Activated CD8-positive, alpha-beta memory T cell treated with anti-CD3 and anti-CD28 coated beads, Interleukin-2, amount 10 ng/mL, durations not matched to agents 7 days and 5 days (primary cell): Measurements from ENCODE around the gene NRK. TPM values are rescaled to one million over a fixed set of nuclear protein-coding genes. Genes with fewer than 3 reads are reported as not detected.
"Not testable (repeated sequence)": the region's sequence is repeated elsewhere in the genome, so short reads cannot be mapped to it uniquely, and the experiment has no call there.

Experiments
- ATAC-seq: fragments of 150-1000 bp; cut with Tn5 transposase; one replicate; pipeline ENCODE4 v1.10.0; 2021; ENCODE audit warnings: moderate library complexity
- CTCF ChIA-PET: fragments of 350-600 bp; sonication (Branson Sonifier 250); formaldehyde crosslinking; loops from one replicate; lab custom pipeline; 2021; ENCODE audit warnings: antibody characterized with exemption; lab: Charles Lee
- DNase-seq: peaks from one replicate; pipeline ENCODE4 v3.0.0-alpha.2; 2020
- H3K27ac Mint-ChIP-seq: one replicate; pipeline ENCODE4 v1.8.0; 2021; ENCODE audit warnings: mild to moderate bottlenecking, mixed read lengths
- H3K27me3 Mint-ChIP-seq: one replicate; pipeline ENCODE4 v1.8.0; 2021; ENCODE audit warnings: mixed read lengths
- H3K36me3 Mint-ChIP-seq: one replicate; pipeline ENCODE4 v1.8.0; 2021; ENCODE audit warnings: mild to moderate bottlenecking, mixed read lengths
- H3K4me1 Mint-ChIP-seq: one replicate; pipeline ENCODE4 v1.8.0; 2021; ENCODE audit warnings: mixed read lengths
- H3K4me3 Mint-ChIP-seq: one replicate; pipeline ENCODE4 v1.8.0; 2021; ENCODE audit warnings: mild to moderate bottlenecking, moderate library complexity, mixed read lengths
- H3K9me3 Mint-ChIP-seq: one replicate; pipeline ENCODE4 v1.8.0; 2022; ENCODE audit warnings: low read depth, mixed read lengths
- total RNA-seq, 2 experiments: library from RNA; stranded (reverse); gene quantifications; one replicate each; pipeline ENCODE4 v1.2.3, GENCODE V29; 2021

The NRK gene
- total RNA-seq, 2 experiments from 2014 or later: not detected

GRCh38 chrX:105850100-105850499, 27.8 kb downstream of the NRK start:
- H3K4me3 Mint-ChIP-seq, CTCF ChIA-PET, H3K36me3 Mint-ChIP-seq, H3K9me3 Mint-ChIP-seq, H3K4me1 Mint-ChIP-seq, H3K27me3 Mint-ChIP-seq, ATAC-seq, H3K27ac Mint-ChIP-seq, DNase-seq: not testable (repeated sequence)

GRCh38 chrX:105865709-105866108, 43.4 kb downstream of the NRK start:
- Mint-ChIP-seq H3K9me3 (no peaks in the 10 kb centered on the region), H3K27me3 (no peaks in the 10 kb centered on the region), H3K4me3 (no peak overlapping the region), H3K36me3 (no peaks in the 10 kb centered on the region), H3K4me1 (no peaks in the 10 kb centered on the region), H3K27ac (no peak overlapping the region)
- no peak for DNase-seq
- no peak for ATAC-seq
- CTCF ChIA-PET: no interaction called here

- no peak for ATAC-seq
- H3K27me3 Mint-ChIP-seq: no peaks in the 10 kb centered on the region
- CTCF ChIA-PET: no interaction called here
- H3K9me3 Mint-ChIP-seq: no peaks in the 10 kb centered on the region
- no peak overlapping the region for H3K4me3 Mint-ChIP-seq
- DNase-seq: no peak
- no peaks in the 10 kb centered on the region for H3K4me1 Mint-ChIP-seq
- H3K27ac Mint-ChIP-seq: no peak overlapping the region
- no peaks in the 10 kb centered on the region for H3K36me3 Mint-ChIP-seq
Measured at GRCh38 chrX:105869701-105870100, 47.4 kb downstream of the NRK start.

GRCh38 chrX:105870445-105870844, 48.1 kb downstream of the NRK start:
- no peak overlapping the region for H3K27ac Mint-ChIP-seq
- DNase-seq: no peak
- no peaks in the 10 kb centered on the region for H3K36me3 Mint-ChIP-seq
- CTCF ChIA-PET: no interaction called here
- ATAC-seq: no peak
- no peaks in the 10 kb centered on the region for H3K9me3 Mint-ChIP-seq
- no peaks in the 10 kb centered on the region for H3K4me1 Mint-ChIP-seq
- H3K4me3 Mint-ChIP-seq: no peak overlapping the region
- no peaks in the 10 kb centered on the region for H3K27me3 Mint-ChIP-seq

GRCh38 chrX:105872941-105873340, 50.6 kb downstream of the NRK start:
- DNase-seq (no peak), ATAC-seq (no peak)
- Mint-ChIP-seq H3K27ac (no peak overlapping the region), H3K27me3 (no peaks in the 10 kb centered on the region), H3K4me3 (no peak overlapping the region), H3K4me1 (no peaks in the 10 kb centered on the region), H3K9me3 (no peaks in the 10 kb centered on the region), H3K36me3 (no peaks in the 10 kb centered on the region)
- CTCF ChIA-PET: no interaction called here

- Mint-ChIP-seq H3K36me3 (no peaks in the 10 kb centered on the region), H3K4me1 (no peaks in the 10 kb centered on the region), H3K27me3 (no peaks in the 10 kb centered on the region), H3K4me3 (no peak overlapping the region), H3K9me3 (no peaks in the 10 kb centered on the region), H3K27ac (no peak overlapping the region)
- DNase-seq (no peak), ATAC-seq (no peak)
- CTCF ChIA-PET: no interaction called here
Measured at GRCh38 chrX:105874790-105875189, 52.5 kb downstream of the NRK start.

- no peak for DNase-seq
- Mint-ChIP-seq H3K9me3 (no peaks in the 10 kb centered on the region), H3K4me1 (no peaks in the 10 kb centered on the region), H3K4me3 (no peak overlapping the region), H3K27ac (no peak overlapping the region), H3K36me3 (no peaks in the 10 kb centered on the region), H3K27me3 (no peaks in the 10 kb centered on the region)
- ATAC-seq: no peak
- CTCF ChIA-PET: no interaction called here
Measured at GRCh38 chrX:105876658-105877057, 54.3 kb downstream of the NRK start.

GRCh38 chrX:105880491-105880890, 58.2 kb downstream of the NRK start:
- Mint-ChIP-seq H3K27ac (no peak overlapping the region), H3K4me3 (no peak overlapping the region), H3K36me3 (no peaks in the 10 kb centered on the region), H3K9me3 (no peaks in the 10 kb centered on the region), H3K27me3 (no peaks in the 10 kb centered on the region), H3K4me1 (no peaks in the 10 kb centered on the region)
- ATAC-seq: no peak
- no peak for DNase-seq
- CTCF ChIA-PET: no interaction called here

- CTCF ChIA-PET: no interaction called here
- DNase-seq (no peak), ATAC-seq (no peak)
- Mint-ChIP-seq H3K27me3 (no peaks in the 10 kb centered on the region), H3K4me1 (no peaks in the 10 kb centered on the region), H3K36me3 (no peaks in the 10 kb centered on the region), H3K4me3 (no peak overlapping the region), H3K9me3 (no peaks in the 10 kb centered on the region), H3K27ac (no peak overlapping the region)
Measured at GRCh38 chrX:105882581-105883275, 60.4 kb downstream of the NRK start.

- DNase-seq: no peak
- no peak overlapping the region for H3K27ac Mint-ChIP-seq
- no peak for ATAC-seq
- H3K27me3 Mint-ChIP-seq: no peaks in the 10 kb centered on the region
- H3K36me3 Mint-ChIP-seq: no peaks in the 10 kb centered on the region
- CTCF ChIA-PET: no interaction called here
- no peaks in the 10 kb centered on the region for H3K9me3 Mint-ChIP-seq
- no peaks in the 10 kb centered on the region for H3K4me1 Mint-ChIP-seq
- H3K4me3 Mint-ChIP-seq: no peak overlapping the region
Measured at GRCh38 chrX:105894721-105895120, 72.4 kb downstream of the NRK start.

- ATAC-seq (no peak), DNase-seq (no peak)
- Mint-ChIP-seq H3K4me3 (no peak overlapping the region), H3K4me1 (no peaks in the 10 kb centered on the region), H3K36me3 (no peaks in the 10 kb centered on the region), H3K27ac (no peak overlapping the region), H3K27me3 (no peaks in the 10 kb centered on the region), H3K9me3 (no peaks in the 10 kb centered on the region)
- CTCF ChIA-PET: no interaction called here
Measured at GRCh38 chrX:105909576-105909975, 87.2 kb downstream of the NRK start.

- DNase-seq: no peak
- CTCF ChIA-PET: no interaction called here
- Mint-ChIP-seq H3K4me1 (no peaks in the 10 kb centered on the region), H3K4me3 (no peak overlapping the region), H3K9me3 (no peaks in the 10 kb centered on the region), H3K27ac (no peak overlapping the region), H3K27me3 (no peaks in the 10 kb centered on the region), H3K36me3 (no peaks in the 10 kb centered on the region)
- ATAC-seq: no peak
Measured at GRCh38 chrX:105910563-105911105, 88.3 kb downstream of the NRK start.

- DNase-seq (no peak), ATAC-seq (no peak)
- Mint-ChIP-seq H3K36me3 (no peaks in the 10 kb centered on the region), H3K27me3 (no peaks in the 10 kb centered on the region), H3K4me3 (no peak overlapping the region), H3K9me3 (no peaks in the 10 kb centered on the region), H3K4me1 (no peaks in the 10 kb centered on the region), H3K27ac (no peak overlapping the region)
- CTCF ChIA-PET: no interaction called here
Measured at GRCh38 chrX:105945266-105945665, 122.9 kb downstream of the NRK start.

- DNase-seq (no peak), ATAC-seq (no peak)
- no peaks in the 10 kb centered on the region for H3K36me3 Mint-ChIP-seq
- no peak overlapping the region for H3K4me3 Mint-ChIP-seq
- peaks cover 2% of the 10 kb centered on the region for H3K9me3 Mint-ChIP-seq
- no peaks in the 10 kb centered on the region for H3K4me1 Mint-ChIP-seq
- no peaks in the 10 kb centered on the region for H3K27me3 Mint-ChIP-seq
- no peak overlapping the region for H3K27ac Mint-ChIP-seq
- CTCF ChIA-PET: no interaction called here
Measured at GRCh38 chrX:105969487-105969886, 147.1 kb downstream of the NRK start.
